Measurements from ENCODE around the gene SGK1.
"Not testable (repeated sequence)": the region's sequence is repeated elsewhere in the genome, so short reads cannot be mapped to it uniquely, and the experiment has no call there.

The SGK1 gene

DNA sequence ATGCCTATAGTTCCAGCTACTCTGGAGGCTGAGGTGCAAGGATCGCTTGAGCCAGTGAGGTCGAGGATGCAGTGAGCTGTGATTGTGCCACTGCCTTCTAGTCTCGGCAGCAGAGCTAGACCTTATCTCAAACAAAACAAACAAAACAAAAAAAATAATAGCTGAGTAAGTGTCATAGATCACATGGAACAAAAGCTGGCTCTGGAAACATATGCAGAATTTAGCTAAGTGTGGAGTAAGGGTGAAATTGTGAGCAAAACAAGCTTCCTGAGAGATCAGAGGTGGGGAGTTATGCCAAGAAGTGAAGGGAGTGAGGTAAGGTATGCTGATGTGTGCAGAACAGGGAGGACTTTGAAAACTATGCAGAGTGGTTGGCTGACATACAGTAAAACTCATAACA is 18.7 kb downstream of the SGK1 start:
- no peak for DNase-seq

DNA sequence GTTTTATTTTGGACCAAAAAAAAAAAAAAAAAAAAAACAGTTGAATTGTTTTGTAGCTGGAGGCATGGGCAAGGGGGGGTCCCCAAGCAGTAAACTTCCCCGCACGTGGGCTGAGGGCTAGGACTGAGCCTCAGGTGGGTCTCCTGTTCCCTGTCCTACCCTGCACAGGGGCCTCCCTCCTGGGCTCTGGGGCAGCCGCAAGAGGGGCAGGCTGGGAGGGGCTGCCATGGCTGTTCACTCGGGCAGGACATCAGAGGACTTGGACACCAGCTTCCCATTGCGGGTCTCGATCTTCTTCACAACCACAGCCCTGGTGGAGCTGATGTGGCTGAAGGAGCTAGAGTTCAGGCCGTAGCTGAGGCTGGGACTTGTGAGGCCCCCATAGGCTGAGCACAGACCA is 21.1 kb downstream of the SGK1 start:
- DNase-seq = no peak

DNA sequence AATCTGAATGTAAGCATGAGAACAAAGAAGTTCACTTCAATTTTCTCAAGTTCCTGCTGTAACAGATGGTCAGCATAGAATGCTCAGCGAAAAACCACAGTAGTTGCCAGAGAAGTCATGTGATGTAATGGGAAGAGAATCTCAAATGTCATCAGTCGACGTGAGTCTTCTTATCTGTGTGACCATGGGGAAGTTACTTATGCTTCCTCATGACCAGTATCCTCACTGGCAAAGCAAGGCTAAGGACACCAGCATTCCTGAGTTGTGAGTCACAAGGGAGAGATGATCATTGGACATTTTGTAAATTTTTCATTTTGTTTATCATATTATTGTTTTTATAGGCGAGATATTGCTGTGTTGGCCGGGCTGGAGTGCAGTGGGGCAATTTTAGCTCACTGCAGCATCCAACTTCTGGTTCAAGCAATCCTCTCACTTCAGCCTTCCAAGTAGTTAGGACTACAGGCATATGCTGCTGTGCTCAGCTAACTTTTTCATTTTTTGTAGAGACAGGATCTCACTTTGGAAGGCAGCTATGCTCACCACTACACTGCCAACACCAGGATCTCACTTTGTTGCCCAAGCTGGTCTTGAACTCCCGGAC is 21.9 kb downstream of the SGK1 start:
- peak; percentile 59 for DNase-seq

DNA sequence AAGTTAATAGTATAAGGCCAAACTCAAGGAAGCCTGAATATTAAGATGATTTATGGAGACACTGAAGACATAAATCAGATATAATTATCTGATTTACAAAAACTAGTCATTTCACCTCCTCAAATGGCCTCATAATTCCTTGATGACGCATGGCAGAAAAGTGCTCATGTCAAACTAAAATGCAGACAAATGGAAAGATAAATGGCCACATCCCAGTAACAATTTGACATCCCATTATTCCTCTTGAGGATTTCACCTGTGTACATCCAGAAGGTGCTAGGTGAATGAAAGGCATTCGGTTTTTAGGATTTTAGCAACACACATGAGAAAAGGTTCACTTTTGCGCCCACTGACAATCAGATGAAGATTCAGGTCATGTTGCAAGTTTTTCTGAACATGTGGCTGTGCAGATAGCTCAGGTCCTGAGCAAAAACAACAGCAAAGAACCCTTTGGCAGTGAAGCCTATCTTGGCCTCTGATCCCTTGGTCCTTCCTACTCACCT is 24.2 kb downstream of the SGK1 start:
- no peak for DNase-seq

DNA sequence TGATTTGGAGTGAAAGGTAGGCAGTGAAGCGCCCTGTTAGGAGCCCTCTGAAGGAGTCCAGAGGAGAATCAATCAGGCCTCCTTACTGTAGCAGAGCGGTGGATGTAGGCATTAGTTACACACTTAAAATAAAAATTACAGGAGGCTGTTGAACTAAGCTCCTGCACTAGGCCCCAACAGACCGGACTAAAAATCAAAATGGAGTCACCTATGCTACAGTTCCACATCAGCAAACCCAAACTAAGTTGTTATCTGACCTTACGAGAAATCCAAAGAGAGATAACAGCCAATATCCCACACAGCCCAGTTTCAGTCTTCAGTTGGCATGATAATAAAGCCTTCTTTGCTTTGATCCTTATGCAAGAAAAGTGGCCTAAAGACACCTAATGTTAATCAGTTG is 26.8 kb downstream of the SGK1 start:
- DNase-seq = no peak

DNA sequence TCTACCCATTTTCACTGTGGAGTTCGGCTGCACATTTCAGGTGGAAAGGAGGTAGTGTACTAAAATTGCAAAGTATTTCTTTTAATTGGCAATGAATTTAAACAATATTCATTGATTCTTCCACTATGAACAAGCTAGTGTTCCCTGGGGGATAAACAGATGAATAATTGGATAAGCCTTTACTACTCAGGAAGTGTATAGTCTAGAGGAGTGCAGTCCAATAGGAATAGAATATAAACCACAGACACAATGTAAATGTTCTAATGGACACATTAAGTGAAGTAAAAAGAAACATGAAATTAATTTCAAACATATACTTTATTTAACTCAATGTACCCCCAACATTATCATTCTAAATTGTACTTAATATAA is 28.7 kb downstream of the SGK1 start:
- no peak for DNase-seq

DNA sequence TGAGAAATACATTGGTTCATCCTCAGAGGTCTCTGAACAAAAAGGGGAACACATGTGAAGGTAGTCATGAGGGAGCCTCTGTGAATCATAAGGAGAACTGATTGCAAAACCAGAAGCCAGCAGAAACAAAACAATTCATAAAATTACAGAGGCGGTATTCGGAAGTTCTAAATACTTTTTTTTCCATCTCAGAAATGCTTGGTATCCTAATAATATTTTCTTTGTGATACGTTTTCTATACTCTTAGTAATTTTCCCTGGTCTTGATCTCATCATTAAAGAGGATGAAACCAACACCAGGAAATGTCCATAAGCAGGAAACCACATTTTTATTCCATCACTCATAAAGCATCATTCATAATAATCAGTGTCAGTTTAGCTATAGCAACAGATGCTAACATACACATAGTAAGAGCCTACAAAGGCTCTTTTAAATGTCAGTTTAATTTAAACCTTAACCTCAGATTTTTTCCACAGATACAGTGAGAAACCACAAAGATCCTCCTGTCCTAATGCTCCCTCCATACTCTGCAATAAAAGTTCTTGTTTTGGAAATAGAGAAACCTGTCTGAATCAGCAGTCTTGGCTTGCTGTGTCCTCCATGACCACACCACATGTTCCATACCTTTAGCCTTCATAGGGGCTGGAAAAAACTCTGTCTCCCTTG is 29.2 kb downstream of the SGK1 start:
- DNase-seq = no peak

DNA sequence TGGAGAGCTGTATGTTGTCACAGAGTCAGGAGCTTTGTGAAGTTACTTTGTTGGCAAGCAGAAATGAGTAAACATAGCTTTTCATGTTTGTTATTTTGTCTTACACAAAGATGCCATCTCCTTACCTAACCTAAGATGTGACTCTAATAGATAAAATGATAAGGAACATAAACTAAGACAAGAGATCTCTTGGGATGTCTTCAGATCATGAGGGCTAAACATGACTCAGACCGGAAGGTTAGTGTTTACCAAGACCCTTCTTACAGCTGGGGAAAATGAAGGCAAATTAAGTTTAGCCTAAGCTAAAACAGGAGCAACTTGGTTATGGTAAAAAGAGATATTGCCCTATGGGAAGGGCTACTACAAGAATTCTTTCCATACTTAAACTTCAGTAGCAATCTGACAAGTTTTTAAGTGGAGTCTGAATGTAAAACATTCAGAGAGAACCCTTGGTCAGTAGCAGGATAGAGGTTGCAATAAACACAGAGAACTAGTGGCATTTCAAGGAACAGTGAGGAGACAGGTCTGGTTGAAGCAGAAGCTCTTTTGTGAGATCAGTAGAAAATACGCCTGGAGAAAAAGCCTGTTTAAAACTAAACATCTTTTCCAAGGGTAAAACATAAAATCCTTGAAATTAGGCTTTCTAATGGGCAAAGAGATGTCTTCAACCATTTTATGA is 29.9 kb downstream of the SGK1 start:
- DNase-seq = no peak

DNA sequence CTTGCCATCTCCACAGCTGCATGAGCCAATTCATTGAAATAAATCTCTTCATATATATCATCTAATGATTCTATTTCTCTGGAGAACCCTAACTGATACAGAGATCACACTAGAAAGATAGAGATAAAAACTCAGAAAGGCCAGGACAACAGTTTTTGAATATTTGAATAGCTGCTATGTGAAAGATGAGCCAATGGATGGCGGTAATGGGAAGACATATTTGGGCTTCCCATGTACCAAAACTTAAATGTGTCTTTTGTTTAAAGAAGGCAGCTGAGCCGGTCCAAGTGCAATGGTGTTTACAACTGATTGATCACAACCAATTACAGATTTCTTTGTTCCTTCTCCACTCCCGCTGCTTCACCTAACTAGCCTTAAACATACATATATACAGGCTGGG is 35.1 kb downstream of the SGK1 start:
- no peak for DNase-seq

DNA sequence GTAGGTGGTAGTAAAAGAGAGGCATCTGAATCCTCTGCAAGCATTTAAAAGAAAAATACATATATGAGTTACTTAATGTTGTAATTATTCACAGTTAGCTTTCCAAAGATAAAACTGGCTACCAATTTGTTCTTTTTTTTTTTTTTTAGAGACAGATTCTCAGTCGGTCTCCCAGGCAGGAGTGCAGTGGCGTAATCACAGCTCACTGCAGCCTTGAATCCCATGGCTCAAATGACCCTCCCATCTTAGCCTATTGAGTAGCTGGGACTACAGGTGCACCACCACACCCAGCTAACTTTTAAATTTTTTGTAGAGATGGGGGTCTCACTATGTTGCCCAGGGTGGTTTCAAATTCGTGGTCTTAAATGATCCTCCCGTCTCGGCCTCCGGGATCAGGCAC is 36.5 kb downstream of the SGK1 start:
- no peak for DNase-seq

DNA sequence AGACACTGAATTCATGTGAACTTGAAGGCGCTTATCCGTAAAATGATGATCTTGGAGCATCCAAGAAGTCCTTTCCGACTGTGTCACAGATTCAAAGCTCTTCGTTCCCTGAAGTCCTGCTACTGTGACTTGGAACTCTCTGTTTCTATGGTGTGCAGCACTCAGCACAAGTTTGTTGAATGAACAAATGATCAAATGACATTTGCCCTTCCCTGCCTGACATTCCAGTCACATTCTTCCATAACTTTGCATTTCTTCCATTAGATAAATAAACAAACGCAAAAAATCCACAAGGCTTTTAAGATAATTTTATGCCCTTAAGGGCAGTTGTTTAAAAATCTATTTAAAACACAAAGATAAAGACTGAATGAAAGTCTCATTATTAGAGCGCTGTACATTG is 39.9 kb downstream of the SGK1 start:
- DNase-seq = no peak

DNA sequence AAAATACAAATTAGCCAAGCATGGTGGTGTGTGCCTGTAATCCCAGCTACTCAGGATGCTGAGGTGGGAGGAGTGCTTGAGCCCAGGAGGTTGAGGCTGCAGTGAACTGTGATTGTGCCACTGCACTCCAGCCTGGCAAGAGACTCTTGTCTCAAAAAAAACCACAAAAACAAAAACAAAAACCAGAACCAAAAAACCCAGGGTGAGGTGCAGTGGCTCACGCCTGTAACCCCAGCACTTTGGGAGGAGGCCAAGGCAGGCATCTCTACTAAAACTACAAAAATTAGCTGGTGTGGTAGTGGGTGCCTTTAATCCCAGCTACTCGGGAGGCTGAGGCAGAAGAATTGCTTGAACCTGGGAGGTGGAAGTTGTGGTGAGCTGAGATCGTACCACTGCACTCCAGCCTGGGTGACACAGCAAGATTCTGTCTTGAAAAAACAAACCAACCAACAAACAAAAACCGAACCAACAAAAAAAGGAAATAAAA is 41.0 kb downstream of the SGK1 start:
- DNase-seq = not testable (repeated sequence)

DNA sequence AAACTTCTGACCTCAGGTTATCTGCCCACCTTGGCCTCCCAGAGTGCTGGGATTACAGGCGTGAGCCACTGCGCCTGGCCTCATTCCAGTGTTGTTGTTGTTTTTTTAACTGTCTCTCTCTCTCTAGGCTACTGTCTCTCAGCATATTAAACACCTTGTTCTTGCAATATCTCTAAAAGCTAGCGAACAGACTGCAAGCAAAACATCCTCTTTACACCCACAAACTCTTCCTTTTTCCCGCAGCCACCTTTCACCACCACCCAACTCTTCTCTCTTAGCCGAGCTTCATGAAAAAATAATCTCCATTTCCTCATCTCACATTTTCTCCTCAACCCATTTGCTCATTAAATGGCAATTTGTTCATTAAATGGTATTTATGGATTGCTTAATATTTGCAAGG is 45.5 kb downstream of the SGK1 start:
- DNase-seq = no peak

DNA sequence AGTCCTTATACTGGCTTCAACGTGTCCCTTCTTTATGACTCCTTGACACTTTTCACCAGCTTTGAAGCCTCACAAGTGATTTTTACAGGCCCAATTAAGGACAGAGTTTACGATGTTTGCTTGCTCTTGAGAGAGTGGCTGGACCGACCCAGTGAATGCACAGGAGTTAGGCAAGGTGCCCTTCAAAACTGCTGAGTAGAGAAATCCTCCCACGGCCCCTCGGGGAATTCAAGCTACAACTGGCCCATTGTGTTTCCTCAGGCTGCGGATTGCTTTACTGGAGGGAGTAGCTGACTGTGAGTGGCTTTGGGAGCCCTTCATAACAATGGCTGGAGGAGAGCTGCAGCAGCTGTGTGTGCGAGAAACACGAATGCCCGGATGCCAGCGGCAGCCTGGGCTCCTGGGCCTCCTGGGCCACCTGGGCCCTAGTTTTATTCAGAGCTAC is 50.0 kb downstream of the SGK1 start:
- peak; percentile 27 for DNase-seq

DNA sequence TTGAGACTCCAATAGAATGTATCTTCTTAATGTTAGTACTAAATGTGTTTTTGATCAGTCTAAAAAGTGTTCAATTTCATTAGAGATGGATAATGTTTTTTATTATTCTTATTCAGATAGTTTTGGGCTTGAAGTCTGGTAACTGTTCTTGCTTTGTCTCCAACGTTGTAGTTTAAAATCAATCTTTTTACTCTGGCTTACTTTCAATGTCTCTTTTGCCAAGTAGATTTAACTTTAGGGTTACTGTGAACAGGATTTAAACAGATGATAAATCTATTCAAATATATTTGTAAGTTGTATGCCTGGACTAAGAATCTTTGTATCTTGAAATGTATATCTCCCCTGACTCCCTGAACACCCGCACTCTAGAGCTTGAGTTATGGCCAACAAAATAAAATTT is 51.1 kb downstream of the SGK1 start:
- no peak for DNase-seq

DNA sequence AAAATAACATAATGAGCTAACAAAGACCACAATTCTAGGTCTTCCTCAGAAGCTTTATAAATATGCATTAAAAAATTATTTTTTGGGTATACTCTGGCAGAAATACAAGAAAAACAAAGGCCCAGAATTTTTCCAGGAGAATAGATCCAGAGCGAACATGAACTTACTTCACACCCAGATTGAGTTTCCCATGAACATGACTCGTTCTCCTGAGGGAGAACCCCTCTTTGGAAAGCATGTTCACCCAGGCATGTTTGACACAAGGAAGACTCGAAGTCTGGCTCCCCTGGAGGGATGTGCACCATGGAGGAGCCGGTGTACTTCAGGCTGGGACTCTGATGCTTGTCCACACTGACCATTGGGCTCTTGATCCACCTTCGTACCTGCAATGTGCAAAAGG is 56.1 kb downstream of the SGK1 start:
- no peak for DNase-seq

DNA sequence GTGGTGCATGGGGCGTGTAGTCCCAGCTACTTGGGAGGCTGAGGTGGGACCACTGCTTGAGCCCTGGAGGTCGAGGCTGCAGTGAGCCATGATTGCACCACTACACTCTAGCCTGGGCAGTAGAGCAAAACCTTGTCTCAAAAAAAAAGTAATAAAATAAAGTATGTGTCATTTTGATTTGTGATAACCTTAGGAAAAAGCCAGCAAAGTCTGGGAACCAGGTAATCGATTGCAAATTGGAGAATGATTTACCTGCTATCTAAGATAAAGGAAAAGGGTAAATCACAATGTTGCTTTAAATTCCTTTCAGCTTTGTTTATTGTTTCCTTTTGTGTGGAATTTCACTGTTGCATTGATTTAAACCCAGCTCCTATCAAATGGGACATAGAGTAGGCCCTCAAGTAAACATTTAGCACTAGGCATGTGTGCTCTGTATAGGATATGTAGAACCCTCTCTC is 59.0 kb downstream of the SGK1 start:
- DNase-seq = no peak

DNA sequence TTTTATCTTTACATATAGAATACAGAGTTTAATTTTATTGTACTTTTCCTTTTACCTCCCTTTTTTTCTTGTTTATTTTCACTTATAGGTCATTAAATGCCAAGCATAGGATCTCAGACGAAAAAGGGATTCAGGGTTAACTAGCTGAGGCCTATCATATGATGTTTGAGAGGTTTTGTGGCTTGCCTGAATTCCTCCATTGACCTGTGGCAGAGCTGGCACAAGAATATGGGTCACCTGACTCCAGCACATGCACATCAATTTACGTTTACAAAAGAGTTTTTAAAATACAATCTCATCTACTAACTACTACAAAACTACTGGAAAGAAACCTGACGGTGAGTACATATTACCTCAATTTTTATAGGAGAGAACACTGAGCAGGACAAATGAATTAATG is 60.4 kb downstream of the SGK1 start:
- DNase-seq = no peak

DNA sequence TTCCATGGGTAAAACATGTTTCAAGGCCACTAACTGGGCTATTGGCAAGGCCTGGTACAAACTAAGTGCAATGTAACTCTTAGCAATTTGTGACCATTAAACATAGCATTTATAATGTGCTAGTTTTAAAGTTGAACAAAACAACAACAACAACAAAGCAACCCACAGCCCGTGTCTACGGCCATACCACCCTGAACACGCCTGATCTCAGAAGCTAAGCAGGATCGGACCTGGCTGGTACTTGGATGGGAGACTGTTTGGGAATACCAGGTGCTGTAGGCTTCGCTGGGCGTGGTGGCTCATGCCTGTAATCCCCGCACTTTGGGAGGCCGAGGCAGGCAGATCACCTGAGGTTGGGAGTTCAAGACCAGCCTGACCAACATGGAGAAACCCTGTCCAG is 61.0 kb downstream of the SGK1 start:
- DNase-seq = no peak

DNA sequence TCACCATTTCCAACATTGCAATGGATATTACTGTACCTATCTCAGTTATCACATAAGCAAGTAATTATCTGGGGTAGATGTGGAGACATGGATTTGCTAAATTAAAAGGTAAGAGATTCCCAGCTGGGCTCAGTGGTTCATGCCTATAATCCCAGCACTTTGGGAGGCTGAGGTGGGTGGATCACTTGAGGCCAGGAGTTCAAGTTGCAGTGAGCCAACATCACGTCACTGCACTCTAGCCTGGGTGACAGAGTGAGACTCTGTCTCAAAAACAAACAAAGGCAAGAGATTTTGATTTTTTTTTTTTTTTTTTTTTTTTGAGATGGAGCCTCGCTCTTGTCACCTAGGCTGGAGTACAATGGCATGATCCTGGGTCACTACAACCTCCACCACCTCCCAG is 62.6 kb downstream of the SGK1 start:
- not testable (repeated sequence) for DNase-seq

DNA sequence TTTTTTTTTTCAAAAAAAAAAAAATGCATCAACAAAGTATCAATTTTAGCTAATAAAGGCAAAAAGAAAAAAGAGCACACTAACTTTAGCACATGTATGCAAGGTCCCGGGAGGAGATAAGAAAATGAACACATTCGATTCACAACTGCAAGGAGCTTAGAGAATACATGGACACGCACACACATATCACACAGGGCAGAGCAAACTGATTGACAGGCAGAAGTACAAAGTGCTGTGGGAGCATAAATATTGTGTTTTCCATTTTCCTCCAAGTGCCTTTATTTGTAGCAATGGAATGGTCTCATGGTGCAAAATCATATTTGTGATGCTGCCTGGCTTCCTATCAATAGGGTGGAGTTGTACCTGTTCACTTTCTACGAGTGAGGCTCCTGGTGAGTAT is 63.8 kb downstream of the SGK1 start:
- no peak for DNase-seq

DNA sequence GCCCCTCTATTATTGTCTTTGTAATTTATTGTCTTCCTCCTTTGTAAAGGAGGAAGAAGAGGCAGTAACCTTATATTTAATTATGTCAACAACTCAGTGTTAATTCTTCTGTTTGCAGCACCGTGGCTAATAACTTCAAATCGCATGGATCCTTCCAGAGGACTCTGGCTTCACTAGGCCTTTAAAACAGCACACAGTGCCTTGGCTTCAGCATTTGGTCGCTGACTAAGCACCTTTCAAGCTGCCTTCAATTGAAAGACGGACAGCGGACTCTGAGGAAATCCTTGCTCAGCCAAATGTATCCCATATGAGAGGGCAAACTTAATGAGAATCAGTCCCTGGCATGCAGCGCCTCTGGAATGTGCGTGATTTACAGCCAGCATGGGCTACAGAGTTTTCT is 64.2 kb downstream of the SGK1 start:
- peak; percentile 64 for DNase-seq

DNA sequence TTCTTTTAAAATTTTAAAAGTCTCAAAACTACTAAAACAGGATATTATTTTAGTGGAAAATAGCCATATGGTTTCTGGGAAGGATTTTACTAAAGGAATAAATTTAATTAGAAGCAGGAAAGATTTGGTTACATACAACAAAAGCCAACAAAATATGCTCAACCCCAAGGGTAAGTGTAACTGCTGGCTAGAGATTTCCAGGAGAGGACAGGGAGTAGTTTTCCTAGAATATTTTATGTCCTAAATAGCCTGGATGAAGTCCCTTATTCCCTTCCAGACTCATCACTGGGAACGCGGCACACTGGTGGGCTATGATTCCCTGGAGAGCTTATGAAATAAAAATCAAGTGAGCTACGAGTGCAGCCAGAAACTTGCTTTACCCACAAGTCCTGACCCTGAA is 66.6 kb downstream of the SGK1 start:
- no peak for DNase-seq

DNA sequence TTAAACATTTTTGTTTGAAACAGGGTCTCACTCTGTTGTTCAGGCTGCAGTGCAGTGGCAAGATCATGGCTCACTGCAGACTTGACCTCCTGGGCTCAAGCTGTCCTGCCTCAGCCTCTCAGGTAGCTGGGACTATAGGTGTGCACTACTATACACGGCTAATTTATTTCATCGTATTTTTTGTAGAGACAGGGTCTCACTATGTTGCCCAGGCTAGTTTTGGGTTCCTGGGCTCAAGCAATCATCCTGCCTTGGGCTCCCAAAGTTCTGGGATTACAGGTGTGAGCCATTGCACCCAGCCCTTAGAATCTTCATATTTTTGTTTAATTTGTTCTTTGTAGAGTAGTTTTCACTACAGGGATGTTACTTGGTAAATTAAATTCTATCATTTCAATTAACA is 67.1 kb downstream of the SGK1 start:
- no peak for DNase-seq

Data from eye (tissue), 1 donor.